CD14-positive monocyte (primary cell): ENCODE data around the gene ARHGAP11A. TPM values are rescaled to one million over a fixed set of nuclear protein-coding genes. Genes with fewer than 3 reads are reported as not detected.

Source experiments
- DNase-seq, 3 donors: peaks; one replicate each; pipeline ENCODE4 v3.0.0-alpha.2; 2011 to 2022
- H2AFZ ChIP-seq: 2 replicates; pipeline ENCODE4 v1.6.0; 2012; ENCODE audit warnings: mild to moderate bottlenecking, low read depth, low read length, inconsistent platforms; ENCODE audit not compliant: insufficient read depth, poor library complexity, severe bottlenecking
- H3K27ac ChIP-seq, 2 donors: 1 replicate in 1 of 2; 2 replicates in 1 of 2; pipeline ENCODE4 v1.5.1; 2012 to 2013; ENCODE audit warnings: low read length in 2 of 2, control low read depth in 1 of 2, inconsistent platforms in 1 of 2, low read depth in 1 of 2, mild to moderate bottlenecking in 1 of 2
- H3K27me3 ChIP-seq, 2 donors: one replicate each; pipeline versions ENCODE4 v1.6.0 to v1.6.1; 2011 to 2013; ENCODE audit warnings: low read length in 2 of 2; ENCODE audit not compliant: control insufficient read depth in 2 of 2, insufficient read depth in 2 of 2
- H3K36me3 ChIP-seq, 2 donors: replicated peaks in 1 of 2; 1 replicate in 1 of 2; 2 replicates in 1 of 2; pipeline versions ENCODE4 v1.5.1 to v1.6.1; 2012 to 2013; ENCODE audit warnings: low read length in 2 of 2, control low read depth in 1 of 2, inconsistent platforms in 1 of 2, mild to moderate bottlenecking in 1 of 2; ENCODE audit not compliant: insufficient read depth in 2 of 2, control insufficient read depth in 1 of 2
- H3K4me1 ChIP-seq, 2 donors: 1 replicate in 1 of 2; 2 replicates in 1 of 2; pipeline versions ENCODE4 v1.5.1 to v1.6.1; 2012 to 2013; ENCODE audit warnings: low read length in 2 of 2, control low read depth in 1 of 2, inconsistent platforms in 1 of 2, mild to moderate bottlenecking in 1 of 2, moderate library complexity in 1 of 2; ENCODE audit not compliant: insufficient read depth in 2 of 2, control insufficient read depth in 1 of 2
- H3K4me2 ChIP-seq: replicated peaks from 2 replicates; pipeline ENCODE3; 2012; ENCODE audit warnings: low read length, moderate library complexity, mild to moderate bottlenecking; ENCODE audit not compliant: poor library complexity, severe bottlenecking; ENCODE audit errors: extremely low read depth
- H3K4me3 ChIP-seq, 3 experiments: fragments of 200-600 bp in 1 of 3; sonication (generic) in 1 of 3; replicated peaks in 1 of 3; 1 replicate in 2 of 3; 2 replicates in 1 of 3; pipeline ENCODE4 v1.5.1; 2011 to 2013; ENCODE audit warnings: low read length in 3 of 3, mild to moderate bottlenecking in 3 of 3, control low read depth in 2 of 3, low read depth in 2 of 3, inconsistent platforms in 1 of 3, moderate library complexity in 1 of 3
- H3K79me2 ChIP-seq: 2 replicates; pipeline ENCODE4 v1.6.0; 2012; ENCODE audit warnings: mild to moderate bottlenecking, control low read depth, inconsistent platforms, low read length, moderate library complexity; ENCODE audit not compliant: insufficient read depth
- H3K9ac ChIP-seq: 2 replicates; pipeline ENCODE4 v1.6.0; 2017; ENCODE audit warnings: low read length, mild to moderate bottlenecking; ENCODE audit not compliant: insufficient read depth, poor library complexity, severe bottlenecking
- H3K9me3 ChIP-seq, 2 donors: replicated peaks in 1 of 2; 1 replicate in 1 of 2; 2 replicates in 1 of 2; pipeline versions ENCODE4 v1.5.1 to v1.6.1; 2012 to 2013; ENCODE audit warnings: low read length in 2 of 2, control low read depth in 1 of 2; ENCODE audit not compliant: control insufficient read depth in 1 of 2, insufficient read depth in 1 of 2
- H4K20me1 ChIP-seq: 2 replicates; pipeline ENCODE4 v1.6.0; 2012; ENCODE audit warnings: mild to moderate bottlenecking, low read length, control low read depth, moderate library complexity; ENCODE audit not compliant: insufficient read depth
- H3K27ac Mint-ChIP-seq, 7 donors: one replicate each; pipeline ENCODE4 v1.8.0; 2020; ENCODE audit warnings: mild to moderate bottlenecking in 7 of 7, mixed read lengths in 7 of 7, moderate library complexity in 6 of 7, inconsistent platforms in 2 of 7
- H3K27me3 Mint-ChIP-seq, 3 donors: one replicate each; pipeline ENCODE4 v1.8.0; 2021 to 2022; ENCODE audit warnings: low read depth in 3 of 3, mild to moderate bottlenecking in 3 of 3, mixed read lengths in 3 of 3, moderate library complexity in 3 of 3, inconsistent platforms in 1 of 3
- H3K36me3 Mint-ChIP-seq, 2 donors: one replicate each; pipeline ENCODE4 v1.8.0; 2020; ENCODE audit warnings: mixed read lengths in 2 of 2, inconsistent platforms in 1 of 2, mild to moderate bottlenecking in 1 of 2
- H3K4me1 Mint-ChIP-seq: one replicate; pipeline ENCODE4 v1.8.0; 2020; ENCODE audit warnings: mild to moderate bottlenecking, mixed read lengths
- H3K4me3 Mint-ChIP-seq, 2 donors: one replicate each; pipeline ENCODE4 v1.8.0; 2020; ENCODE audit warnings: mild to moderate bottlenecking in 2 of 2, mixed read lengths in 2 of 2, moderate library complexity in 1 of 2
- H3K9me3 Mint-ChIP-seq, 7 donors: one replicate each; pipeline ENCODE4 v1.8.0; 2020 to 2022; ENCODE audit warnings: mixed read lengths in 7 of 7, mild to moderate bottlenecking in 6 of 7, moderate library complexity in 6 of 7, inconsistent platforms in 2 of 7
- WGBS: methylation state at CpG from one replicate; pipeline ENCODE4 v1.1.5; 2013; ENCODE audit warnings: missing lambda C conversion rate; ENCODE audit not compliant: insufficient coverage; 5-methylcytosine and 5-hydroxymethylcytosine counted together
- intact Hi-C, 2 donors: fragments of 100-400 bp; cut with micrococcal nuclease; formaldehyde crosslinking; loops; one replicate each; pipeline versions ENCODE4 v1.15.0 to v1.15.1; 2023
- polyA plus RNA-seq, 3 donors: library from polyadenylated mRNA; depleted of rRNA in 1 of 3; unstranded in 2 of 3; stranded (reverse) in 1 of 3; fragments of 300-500 nt in 2 of 3; fragments of >200 nt in 1 of 3; fragmentation: Illumina TruSeq in 2 of 3; gene quantifications; 1 replicate in 2 of 3; 2 replicates in 1 of 3; pipeline ENCODE4 v1.2.3, GENCODE V29; 2012 to 2021
- TF ChIP-seq, protein P1 (sequence below): fragments of 200-600 bp; IDR thresholded peaks from one replicate; pipeline ENCODE4 v1.8.0; 2022; ENCODE audit warnings: antibody characterized with exemption, mild to moderate bottlenecking

The ARHGAP11A gene
- polyA plus RNA-seq, 3 donors: 0.91 to 1.6 (median 1.4) TPM

DNA sequence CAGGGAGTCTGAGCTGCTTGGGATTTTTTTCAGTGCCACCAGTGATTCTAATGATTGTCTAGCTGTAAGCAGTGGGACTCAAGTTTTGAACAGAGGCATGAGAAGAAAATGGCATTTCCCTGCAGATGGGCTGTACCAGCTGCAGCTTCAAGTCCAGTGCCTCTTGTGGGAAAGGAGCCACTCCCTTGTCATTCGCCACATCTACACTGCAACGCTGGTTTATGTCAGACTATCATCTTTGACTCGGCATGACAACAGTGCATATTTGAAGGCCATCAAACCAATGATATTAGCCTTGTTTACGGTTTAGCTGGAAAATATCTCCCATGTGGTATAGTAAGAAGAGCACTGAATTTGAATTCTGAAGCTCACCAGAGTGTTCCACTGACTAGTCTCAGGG is 48.4 kb downstream of the ARHGAP11A start:
- Histone ChIP-seq H3K36me3 (peaks cover 0 to 19% of the 10 kb centered on the region in 2 donors), H2AFZ (no peak overlapping the region), H3K27ac (no peak overlapping the region), H3K4me3 (no peak overlapping the region), H3K9me3 (no peaks in the 10 kb centered on the region), H3K27me3 (no peaks in the 10 kb centered on the region), H3K4me1 (no peaks in the 10 kb centered on the region), H4K20me1 (no peaks in the 10 kb centered on the region), H3K9ac (no peak overlapping the region), H3K79me2 (no peaks in the 10 kb centered on the region), H3K4me2 (no peak overlapping the region)
- no peaks in the 10 kb centered on the region for H3K27me3 Mint-ChIP-seq
- peaks cover 22 to 62% of the 10 kb centered on the region in 2 donors for H3K36me3 Mint-ChIP-seq
- 33% methylated on average over 1 of the region's 4 CpGs for WGBS
- no peak for DNase-seq
- no peaks in the 10 kb centered on the region for H3K4me1 Mint-ChIP-seq
- H3K4me3 Mint-ChIP-seq: no peak overlapping the region
- TF ChIP-seq, protein P1, sequence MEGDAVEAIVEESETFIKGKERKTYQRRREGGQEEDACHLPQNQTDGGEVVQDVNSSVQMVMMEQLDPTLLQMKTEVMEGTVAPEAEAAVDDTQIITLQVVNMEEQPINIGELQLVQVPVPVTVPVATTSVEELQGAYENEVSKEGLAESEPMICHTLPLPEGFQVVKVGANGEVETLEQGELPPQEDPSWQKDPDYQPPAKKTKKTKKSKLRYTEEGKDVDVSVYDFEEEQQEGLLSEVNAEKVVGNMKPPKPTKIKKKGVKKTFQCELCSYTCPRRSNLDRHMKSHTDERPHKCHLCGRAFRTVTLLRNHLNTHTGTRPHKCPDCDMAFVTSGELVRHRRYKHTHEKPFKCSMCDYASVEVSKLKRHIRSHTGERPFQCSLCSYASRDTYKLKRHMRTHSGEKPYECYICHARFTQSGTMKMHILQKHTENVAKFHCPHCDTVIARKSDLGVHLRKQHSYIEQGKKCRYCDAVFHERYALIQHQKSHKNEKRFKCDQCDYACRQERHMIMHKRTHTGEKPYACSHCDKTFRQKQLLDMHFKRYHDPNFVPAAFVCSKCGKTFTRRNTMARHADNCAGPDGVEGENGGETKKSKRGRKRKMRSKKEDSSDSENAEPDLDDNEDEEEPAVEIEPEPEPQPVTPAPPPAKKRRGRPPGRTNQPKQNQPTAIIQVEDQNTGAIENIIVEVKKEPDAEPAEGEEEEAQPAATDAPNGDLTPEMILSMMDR: no peak
- intact Hi-C loops: loop anchor here (5.0 to 10.0 kb wide), 2 partner anchors 329 to 331 kb away; no protein-coding TSS in a partner anchor
- H3K9me3 Mint-ChIP-seq: no peaks in the 10 kb centered on the region
- peak overlapping the region in 1 of 7 donors; percentile 31 for H3K27ac Mint-ChIP-seq

DNA sequence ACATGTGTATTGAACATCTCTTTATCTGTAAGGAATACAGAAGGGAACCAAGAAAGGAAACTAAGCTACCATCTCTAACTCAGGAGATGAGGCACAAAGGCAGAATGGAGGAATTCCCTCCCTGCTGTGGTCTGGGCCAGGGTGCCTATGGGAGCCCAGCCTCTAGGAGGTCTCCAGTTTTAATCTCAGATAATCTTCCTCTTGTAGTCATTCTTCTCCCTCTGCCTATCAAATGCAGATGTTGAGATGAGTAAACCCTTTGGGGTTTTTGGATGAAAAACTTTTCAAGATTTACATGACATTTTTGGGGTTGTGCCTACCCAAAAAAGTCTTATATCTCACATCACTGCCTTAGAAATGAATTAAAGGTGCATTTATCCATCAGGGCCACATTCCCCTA is 49.5 kb downstream of the ARHGAP11A start:
- intact Hi-C loops: loop anchor here (5.0 to 10.0 kb wide), 2 partner anchors 328 to 330 kb away; no protein-coding TSS in a partner anchor
- Histone ChIP-seq H3K4me1 (no peaks in the 10 kb centered on the region), H2AFZ (no peak overlapping the region), H4K20me1 (no peaks in the 10 kb centered on the region), H3K36me3 (peaks cover 0 to 11% of the 10 kb centered on the region in 2 donors), H3K9ac (no peak overlapping the region), H3K4me2 (no peak overlapping the region), H3K9me3 (no peaks in the 10 kb centered on the region), H3K4me3 (no peak overlapping the region), H3K27me3 (no peaks in the 10 kb centered on the region), H3K79me2 (no peaks in the 10 kb centered on the region), H3K27ac (no peak overlapping the region)
- no peak overlapping the region for H3K27ac Mint-ChIP-seq
- no peak overlapping the region for H3K4me3 Mint-ChIP-seq
- H3K4me1 Mint-ChIP-seq: no peaks in the 10 kb centered on the region
- DNase-seq: no peak
- H3K9me3 Mint-ChIP-seq: no peaks in the 10 kb centered on the region
- TF ChIP-seq, protein P1: no peak
- H3K36me3 Mint-ChIP-seq: peaks cover 21 to 54% of the 10 kb centered on the region in 2 donors
- H3K27me3 Mint-ChIP-seq: no peaks in the 10 kb centered on the region
